Left lung (tissue), 10 donors: Measurements from ENCODE around the gene SEC14L3. TPM values are rescaled to one million over a fixed set of nuclear protein-coding genes. Genes with fewer than 3 reads are reported as not detected.

Experiments
- ATAC-seq: fragments of 200-7000 bp; cut with Tn5 transposase; one replicate; pipeline ENCODE4 v1.9.1; 2020; ENCODE audit warnings: moderate library complexity
- DNase-seq, 4 donors: peaks; one replicate each; pipeline ENCODE4 v3.0.0-alpha.2; 2013 to 2020
- H3K27ac ChIP-seq, 2 donors: fragments of 200-600 bp; sonication (generic) in 1 of 2; one replicate each; pipeline versions ENCODE4 v1.5.0 to v1.8.0; 2020 to 2021
- H3K27me3 ChIP-seq, 2 donors: fragments of 200-600 bp; sonication (generic) in 1 of 2; one replicate each; pipeline versions ENCODE4 v1.5.0 to v1.8.0; 2020 to 2021
- H3K36me3 ChIP-seq, 2 donors: fragments of 200-600 bp; sonication (generic) in 1 of 2; one replicate each; pipeline versions ENCODE4 v1.5.0 to v1.8.0; 2020 to 2021
- H3K4me1 ChIP-seq, 2 donors: fragments of 200-600 bp; one replicate each; pipeline ENCODE4 v1.8.0; 2021
- H3K4me3 ChIP-seq, 2 donors: fragments of 200-600 bp; sonication (generic) in 1 of 2; one replicate each; pipeline versions ENCODE4 v1.5.0 to v1.8.0; 2020 to 2021; ENCODE audit warnings: mild to moderate bottlenecking in 1 of 2
- H3K9me3 ChIP-seq, 2 donors: fragments of 200-600 bp; sonication (generic) in 1 of 2; one replicate each; pipeline versions ENCODE4 v1.5.0 to v1.8.0; 2020 to 2021
- CTCF ChIP-seq, 2 donors: fragments of 200-600 bp; sonication (generic) in 1 of 2; IDR thresholded peaks; one replicate each; pipeline versions ENCODE4 v1.5.0 to v1.8.0; 2021; ENCODE audit warnings: antibody characterized with exemption in 2 of 2
- intact Hi-C, 2 donors: fragments of 100-400 bp; cut with DNase I; formaldehyde crosslinking; loops; one replicate each; pipeline versions ENCODE4 v1.11.2 to v1.14.2; 2022
- polyA plus RNA-seq, 6 donors: library from polyadenylated mRNA; unstranded; fragments of 120-200 nt; gene quantifications; one replicate each; pipeline ENCODE4 v1.2.1, GENCODE V29; 2013; ENCODE audit not compliant: insufficient read length in 6 of 6
- total RNA-seq, 2 donors: library from RNA; stranded (reverse); fragmentation: NEBNext Ultra II Directional; extraction: Animal tissue kit (Norgen Biotek cat#: 25700); gene quantifications; one replicate each; pipeline ENCODE4 v1.2.1, GENCODE V29; 2021
- donor health status: DM: no; HTN: yes; CAD: no.
- donor health status: DM: no; HTN: no; CAD: no.

The SEC14L3 gene
- total and polyA plus RNA-seq, 8 donors: 0.09 to 0.44 (median 0.24) TPM; not detected in 2

DNA sequence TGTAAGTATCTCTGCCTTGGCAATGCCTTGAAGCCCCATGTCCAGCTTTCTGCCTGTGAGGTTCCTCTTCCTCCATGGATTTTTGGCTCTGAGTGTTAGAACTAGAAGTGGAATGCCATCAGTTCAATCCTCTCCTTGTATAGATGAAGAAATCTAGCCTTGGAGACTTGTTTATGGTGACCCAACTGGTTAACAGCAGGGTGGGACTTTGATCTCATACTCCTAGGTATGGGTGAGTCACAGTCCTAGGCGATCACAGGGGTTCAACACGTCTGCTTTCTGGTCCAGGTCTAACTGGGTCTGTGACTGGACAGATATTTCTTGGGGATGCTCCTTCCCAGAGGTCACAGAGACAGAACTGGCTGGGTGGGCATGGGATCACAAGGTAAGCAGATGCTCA lies 55.4 kb downstream of the SEC14L3 start:
- peaks cover 0 to 8% of the 10 kb centered on the region in 2 donors for H3K4me1 ChIP-seq
- H3K9me3 ChIP-seq: no peaks in the 10 kb centered on the region
- no peak overlapping the region for H3K4me3 ChIP-seq
- no peak for DNase-seq
- TF ChIP-seq CTCF (IDR thresholded peaks at IDR 0.05): no peak
- intact Hi-C loops: no loop called here
- H3K27me3 ChIP-seq: no peaks in the 10 kb centered on the region
- H3K27ac ChIP-seq: no peak overlapping the region
- ATAC-seq: no peak
- peaks cover 0 to 44% of the 10 kb centered on the region in 2 donors for H3K36me3 ChIP-seq

DNA sequence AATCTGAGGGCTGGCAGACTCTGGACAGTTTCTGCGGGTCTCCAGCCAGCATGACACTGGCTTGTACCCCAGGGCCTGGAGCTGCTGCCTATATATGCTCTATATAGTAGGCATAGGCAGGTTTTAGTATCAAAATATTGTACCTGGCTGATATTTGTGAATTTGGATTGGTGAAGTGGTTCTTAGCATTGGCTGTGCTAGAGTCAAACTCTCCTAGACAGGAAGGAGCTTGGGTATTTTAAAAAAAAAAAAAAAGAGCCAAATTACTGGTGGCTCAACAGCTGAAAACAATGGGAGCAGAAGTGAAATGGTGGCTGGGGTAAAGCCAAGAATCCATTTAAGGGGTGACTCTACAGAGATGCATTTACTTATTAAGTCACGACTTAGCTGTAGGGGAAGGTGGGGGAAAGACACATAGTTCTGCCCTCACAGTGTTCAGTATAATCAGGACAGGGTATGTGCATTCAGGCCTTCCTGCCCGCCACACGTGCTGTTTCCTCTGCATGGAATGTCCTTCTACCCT lies 57.2 kb downstream of the SEC14L3 start:
- no peaks in the 10 kb centered on the region for H3K4me1 ChIP-seq
- ATAC-seq (no peak), DNase-seq (no peak)
- H3K27me3 ChIP-seq: no peaks in the 10 kb centered on the region
- H3K36me3 ChIP-seq: peaks cover 0 to 54% of the 10 kb centered on the region in 2 donors
- TF ChIP-seq CTCF (IDR thresholded peaks at IDR 0.05): no peak
- H3K27ac ChIP-seq: no peak overlapping the region
- intact Hi-C loops: no loop called here
- H3K4me3 ChIP-seq: no peak overlapping the region
- H3K9me3 ChIP-seq: no peaks in the 10 kb centered on the region

- no peak for ATAC-seq
- TF ChIP-seq CTCF (IDR thresholded peaks at IDR 0.05): no peak
- peaks cover 0 to 49% of the 10 kb centered on the region in 2 donors for H3K36me3 ChIP-seq
Observed at GRCh38 chr22:30413745-30414524, 57.9 kb downstream of the SEC14L3 start.

DNA sequence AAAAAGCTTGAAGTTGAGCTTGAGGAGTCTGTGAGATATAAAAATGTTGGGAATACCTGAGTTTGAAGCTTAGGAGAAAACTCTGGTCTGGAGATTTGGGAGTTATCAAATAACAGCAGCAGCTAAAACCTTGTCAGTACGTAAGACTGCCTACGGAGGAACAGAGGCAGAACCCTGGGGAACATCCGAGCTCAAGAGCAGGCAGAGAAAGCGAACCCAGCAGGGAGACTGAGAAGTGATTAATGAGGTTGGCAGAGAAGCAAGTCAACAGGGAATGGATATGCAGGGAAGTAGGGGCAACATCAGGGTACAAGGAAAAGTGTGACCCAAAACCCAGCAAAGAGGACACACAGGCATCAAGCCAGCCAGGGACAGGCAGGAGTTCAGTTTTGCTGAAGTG lies 58.8 kb downstream of the SEC14L3 start:
- ATAC-seq: no peak
- H3K27ac ChIP-seq: no peak overlapping the region
- intact Hi-C loops: no loop called here
- no peak for DNase-seq
- H3K9me3 ChIP-seq: no peaks in the 10 kb centered on the region
- no peaks in the 10 kb centered on the region for H3K27me3 ChIP-seq
- H3K36me3 ChIP-seq: peaks cover 0 to 40% of the 10 kb centered on the region in 2 donors
- H3K4me1 ChIP-seq: no peaks in the 10 kb centered on the region
- no peak for TF ChIP-seq CTCF (IDR thresholded peaks at IDR 0.05)
- H3K4me3 ChIP-seq: no peak overlapping the region

More at GRCh38 chr22:30413745-30414524, 57.9 kb downstream of the SEC14L3 start:
- intact Hi-C loops: no loop called here
- no peak for DNase-seq
- no peaks in the 10 kb centered on the region for H3K27me3 ChIP-seq
- H3K4me3 ChIP-seq: no peak overlapping the region
- H3K4me1 ChIP-seq: no peaks in the 10 kb centered on the region
- no peak overlapping the region for H3K27ac ChIP-seq
- no peaks in the 10 kb centered on the region for H3K9me3 ChIP-seq

- Histone ChIP-seq H3K4me1 (no peaks in the 10 kb centered on the region), H3K27me3 (no peaks in the 10 kb centered on the region), H3K9me3 (no peaks in the 10 kb centered on the region), H3K36me3 (peaks cover 0 to 29% of the 10 kb centered on the region in 2 donors), H3K4me3 (no peak overlapping the region), H3K27ac (no peak overlapping the region)
- no peak for ATAC-seq
- intact Hi-C loops: no loop called here
- TF ChIP-seq CTCF (IDR thresholded peaks at IDR 0.05): no peak
- DNase-seq: no peak
Observed at GRCh38 chr22:30411780-30412179, 60.0 kb downstream of the SEC14L3 start.

Other genes starting within 250 kb of the SEC14L3 start
- 10 to 100 TPM in 1 of 2 donors, 1 to 10 TPM in 1; 8.1 to 10.7 TPM for gene LIF, start 225.3 kb downstream of the SEC14L3 start, total RNA-seq
- 1 to 10 TPM; 1.4 to 4.1 (median 2.2) TPM for gene LIF, start 225.3 kb downstream of the SEC14L3 start, polyA plus RNA-seq
- 1 to 10 TPM; 4.8 to 6.3 TPM for gene OSM, start 205.2 kb downstream of the SEC14L3 start, total RNA-seq
- 1 to 10 TPM in 1 of 6 donors, under 1 TPM in 5; 0.17 to 1.3 (median 0.30) TPM for gene OSM, start 205.2 kb downstream of the SEC14L3 start, polyA plus RNA-seq
- 10 to 100 TPM; 12.4 to 12.8 TPM for gene CASTOR1, start 182.5 kb downstream of the SEC14L3 start, total RNA-seq
- gene CASTOR1, start 182.5 kb downstream of the SEC14L3 start, polyA plus RNA-seq: 10 to 100 TPM; 10.7 to 16.7 (median 15.9) TPM
- gene TBC1D10A, start 145.1 kb downstream of the SEC14L3 start, total RNA-seq: 10 to 100 TPM; 21.7 to 25.4 TPM
- 10 to 100 TPM; 15.4 to 19.8 (median 17.8) TPM for gene TBC1D10A, start 145.1 kb downstream of the SEC14L3 start, polyA plus RNA-seq
- gene SF3A1, start 115.1 kb downstream of the SEC14L3 start, total RNA-seq: 100 to 1,000 TPM; 133 to 146 TPM
- gene SF3A1, start 115.1 kb downstream of the SEC14L3 start, polyA plus RNA-seq: 100 to 1,000 TPM; 119 to 154 (median 137) TPM
- gene CCDC157, start 115.0 kb downstream of the SEC14L3 start, total RNA-seq: 1 to 10 TPM; 2.8 to 3.9 TPM
- gene CCDC157, start 115.0 kb downstream of the SEC14L3 start, polyA plus RNA-seq: 1 to 10 TPM; 3.7 to 8.1 (median 4.3) TPM
- gene RNF215, start 84.6 kb downstream of the SEC14L3 start, total RNA-seq: 10 to 100 TPM; 14.6 to 19.0 TPM
- gene RNF215, start 84.6 kb downstream of the SEC14L3 start, polyA plus RNA-seq: 10 to 100 TPM; 20.3 to 27.5 (median 24.5) TPM
- gene SEC14L2, start 75.0 kb downstream of the SEC14L3 start, total RNA-seq: 1 to 10 TPM; 8.3 to 9.2 TPM
- 10 to 100 TPM in 4 of 6 donors, 1 to 10 TPM in 2; 9.1 to 13.4 (median 10.9) TPM for gene SEC14L2, start 75.0 kb downstream of the SEC14L3 start, polyA plus RNA-seq
- 10 to 100 TPM; 15.6 to 31.8 TPM for gene MTFP1, start 46.2 kb downstream of the SEC14L3 start, total RNA-seq
- gene MTFP1, start 46.2 kb downstream of the SEC14L3 start, polyA plus RNA-seq: 10 to 100 TPM in 1 of 6 donors, 1 to 10 TPM in 5; 5.7 to 10.1 (median 7.4) TPM
- 1 to 10 TPM; 2.2 to 6.4 TPM for gene SEC14L4, start 33.7 kb upstream of the SEC14L3 start, total RNA-seq
- gene SEC14L4, start 33.7 kb upstream of the SEC14L3 start, polyA plus RNA-seq: under 1 TPM; 0.50 to 1.00 (median 0.84) TPM
- gene SEC14L6, start 74.7 kb upstream of the SEC14L3 start, total RNA-seq: 1 to 10 TPM; 4.0 to 9.1 TPM
- 1 to 10 TPM; 2.0 to 3.7 (median 2.7) TPM for gene SEC14L6, start 74.7 kb upstream of the SEC14L3 start, polyA plus RNA-seq
- gene GAL3ST1, start 102.6 kb upstream of the SEC14L3 start, total RNA-seq: 1 to 10 TPM; 1.8 to 4.6 TPM
- 1 to 10 TPM; 5.5 to 9.3 (median 7.3) TPM for gene GAL3ST1, start 102.6 kb upstream of the SEC14L3 start, polyA plus RNA-seq
- 10 to 100 TPM; 45.2 to 67.7 TPM for gene PES1, start 119.9 kb upstream of the SEC14L3 start, total RNA-seq
- gene PES1, start 119.9 kb upstream of the SEC14L3 start, polyA plus RNA-seq: 10 to 100 TPM; 57.4 to 70.6 (median 63.4) TPM
- 10 to 100 TPM; 48.0 to 57.6 TPM for gene TCN2, start 135.2 kb upstream of the SEC14L3 start, total RNA-seq
- gene TCN2, start 135.2 kb upstream of the SEC14L3 start, polyA plus RNA-seq: 10 to 100 TPM; 22.4 to 39.4 (median 30.4) TPM
- 1 to 10 TPM; 3.1 to 3.8 TPM for gene SLC35E4, start 163.8 kb upstream of the SEC14L3 start, total RNA-seq
- gene SLC35E4, start 163.8 kb upstream of the SEC14L3 start, polyA plus RNA-seq: 1 to 10 TPM; 1.8 to 3.3 (median 2.8) TPM
- 10 to 100 TPM; 16.2 to 23.9 TPM for gene DUSP18, start 195.9 kb upstream of the SEC14L3 start, total RNA-seq
- 10 to 100 TPM; 10.0 to 16.2 (median 11.5) TPM for gene DUSP18, start 195.9 kb upstream of the SEC14L3 start, polyA plus RNA-seq
- 1 to 10 TPM; 4.0 to 4.2 TPM for gene OSBP2, start 222.9 kb upstream of the SEC14L3 start, total RNA-seq
- 10 to 100 TPM; 14.3 to 21.0 (median 17.4) TPM for gene OSBP2, start 222.9 kb upstream of the SEC14L3 start, polyA plus RNA-seq